Stimulated activated CD4-positive, alpha-beta T cell treated with anti-CD3 and anti-CD28 coated beads, Interleukin-1b, Interleukin-23, amount 100 ng/mL, for 1 hour (primary cell): ENCODE results near the gene FNDC3B.

Experiments
- DNase-seq, 2 donors: peaks; one replicate each; pipeline ENCODE4 v3.0.0-alpha.2; 2020; ENCODE audit warnings: low read depth in 2 of 2

Gene FNDC3B

DNA sequence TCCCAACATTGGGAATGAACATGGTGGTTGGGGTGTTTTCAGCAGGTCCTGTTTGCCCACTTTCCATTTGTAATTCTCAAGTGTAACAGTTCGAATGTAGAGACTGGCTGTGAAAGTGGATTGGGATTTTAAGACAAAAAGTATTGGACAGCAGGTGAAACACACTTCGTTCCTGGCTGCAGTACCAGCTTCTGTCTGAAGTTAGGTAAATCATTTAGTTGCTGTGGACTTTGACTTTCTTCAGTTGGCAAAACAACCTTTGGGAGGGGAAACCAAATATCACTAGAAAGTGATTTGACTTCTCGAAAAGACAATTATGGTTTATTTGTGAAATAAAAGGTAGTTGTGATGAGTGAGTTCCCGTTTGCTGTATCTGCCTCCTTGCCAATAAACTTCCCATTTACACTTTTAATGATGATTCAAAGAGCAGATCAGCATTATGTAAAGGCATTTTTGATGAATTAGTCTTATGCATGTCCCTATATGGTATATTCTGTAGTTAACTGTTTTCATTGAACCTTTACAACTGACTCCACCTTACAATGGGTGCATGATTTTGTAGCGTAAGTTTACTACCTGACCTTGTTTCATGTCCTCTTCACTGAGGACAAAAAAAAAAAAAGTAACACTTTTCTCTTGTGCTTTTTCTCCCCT lies 34.0 kb downstream of the FNDC3B start:
- DNase-seq, result no peak

DNA sequence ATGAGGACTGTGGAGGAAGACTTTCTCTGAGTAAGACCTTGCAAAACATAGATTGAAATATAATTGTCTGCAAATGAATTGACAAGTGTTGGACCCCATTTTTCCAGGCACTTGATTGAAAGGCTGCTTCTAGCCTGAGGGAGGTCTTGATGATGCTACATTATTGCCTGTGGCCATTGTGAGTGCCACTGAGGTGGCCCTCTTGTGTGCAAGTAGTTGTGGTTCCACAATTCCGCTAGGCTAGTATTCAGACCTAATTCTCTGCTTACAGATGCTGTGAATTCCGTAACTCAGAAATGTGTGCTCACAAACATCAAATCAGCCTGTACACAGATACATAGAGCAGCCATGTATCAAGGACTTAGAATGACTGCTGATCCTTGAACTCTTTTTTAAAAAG lies 34.7 kb downstream of the FNDC3B start:
- DNase-seq, result no peak

DNA sequence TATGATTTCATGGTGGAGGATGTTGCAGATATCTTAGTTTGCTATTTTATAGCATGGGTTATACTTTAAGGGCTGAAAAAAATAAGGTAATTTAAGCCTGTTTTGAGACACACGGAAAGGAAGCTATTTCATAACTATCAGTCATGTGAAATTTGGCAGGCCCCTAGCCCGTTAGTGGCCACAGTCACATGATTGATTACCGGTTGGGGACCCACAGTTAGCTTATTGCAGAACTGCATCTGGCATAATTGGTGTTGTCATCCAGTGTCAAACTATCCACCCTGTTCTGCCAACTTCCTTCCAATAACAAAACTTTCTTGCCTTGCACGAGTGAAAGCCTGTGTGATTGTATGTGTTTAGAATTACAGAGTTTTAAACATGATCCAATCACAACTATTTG lies 35.2 kb downstream of the FNDC3B start:
- DNase-seq, result no peak

DNA sequence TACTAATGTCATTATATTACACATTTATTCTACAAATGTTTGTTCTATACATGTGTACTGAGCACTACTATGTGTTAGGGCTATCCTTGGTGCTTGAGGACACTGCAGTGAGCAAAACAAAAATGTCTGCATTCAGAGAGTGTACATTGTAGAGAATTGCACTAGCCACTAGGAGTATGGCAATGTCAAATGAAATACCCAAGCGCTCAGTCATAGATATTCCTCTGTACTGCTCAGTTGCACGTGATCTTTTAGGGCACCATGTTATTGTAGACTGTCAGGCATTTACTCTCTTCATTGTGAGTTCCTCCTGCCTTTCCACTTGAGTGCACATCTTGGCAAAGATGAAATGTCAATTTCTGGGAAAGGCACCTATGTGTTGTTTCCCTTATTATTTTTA lies 36.8 kb downstream of the FNDC3B start:
- DNase-seq, result no peak

DNA sequence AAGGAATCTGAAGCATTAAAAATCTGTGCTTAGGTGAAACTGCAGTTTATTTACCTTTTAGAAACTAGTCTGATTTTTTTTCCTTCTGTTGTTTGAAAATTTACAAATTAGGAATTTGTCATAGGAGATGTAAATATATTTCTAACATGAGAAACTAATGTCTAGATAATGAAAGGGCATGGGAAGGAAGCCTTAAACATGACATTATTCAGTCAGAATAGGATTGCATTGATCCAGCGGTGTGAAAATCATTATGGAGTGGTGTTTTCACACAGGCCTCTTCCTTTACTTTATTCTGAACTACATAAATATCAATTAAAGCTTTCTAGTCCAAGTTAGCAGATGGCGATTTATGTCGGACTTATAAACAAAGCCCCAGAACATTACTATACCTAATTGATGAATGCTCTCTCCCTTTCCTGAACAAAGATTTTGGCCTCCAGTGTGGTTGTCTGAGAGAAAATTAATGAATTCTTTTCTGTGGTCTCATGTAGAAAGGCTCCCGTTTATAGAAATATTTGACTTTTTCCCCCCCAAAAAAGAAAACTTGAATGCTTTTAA lies 37.9 kb downstream of the FNDC3B start:
- no peak for DNase-seq

DNA sequence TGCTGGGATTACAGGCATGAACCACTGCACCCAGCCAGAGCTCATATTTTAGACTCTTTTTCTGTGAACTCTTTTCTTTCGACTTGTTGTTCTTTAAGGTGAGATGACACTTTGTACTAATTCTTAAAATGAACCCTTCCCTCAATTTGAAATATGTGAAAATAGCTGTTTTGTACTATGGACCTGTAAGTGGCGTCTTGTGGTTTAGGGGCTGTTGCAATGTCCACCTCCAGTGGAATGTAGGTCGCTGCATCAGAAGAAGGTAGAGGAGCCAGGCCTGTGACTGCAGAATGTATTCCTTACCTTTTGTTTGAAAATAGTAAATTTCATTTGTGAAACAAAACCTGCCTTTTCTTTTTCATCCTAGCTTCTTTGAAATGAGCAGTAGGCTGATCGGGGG lies 38.9 kb downstream of the FNDC3B start:
- no peak for DNase-seq

DNA sequence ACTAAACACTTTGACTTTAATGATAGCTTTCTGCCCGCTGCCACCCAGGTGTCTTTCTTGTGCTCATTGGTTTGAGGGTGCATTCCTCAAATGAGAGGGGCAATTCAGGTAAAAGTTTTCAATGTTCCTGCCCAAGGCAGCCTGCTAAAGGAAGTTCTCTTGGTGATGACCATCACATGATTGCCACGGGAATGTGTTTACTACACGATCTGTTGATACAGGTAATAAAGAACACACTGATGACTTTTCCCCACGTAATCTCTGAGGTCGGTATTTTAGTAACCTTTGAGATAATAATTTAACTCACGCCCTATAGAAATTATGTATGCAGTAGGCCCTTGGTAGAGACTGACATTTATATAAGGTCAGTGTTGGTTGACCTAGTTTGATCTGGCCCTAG lies 39.3 kb downstream of the FNDC3B start:
- no peak for DNase-seq

DNA sequence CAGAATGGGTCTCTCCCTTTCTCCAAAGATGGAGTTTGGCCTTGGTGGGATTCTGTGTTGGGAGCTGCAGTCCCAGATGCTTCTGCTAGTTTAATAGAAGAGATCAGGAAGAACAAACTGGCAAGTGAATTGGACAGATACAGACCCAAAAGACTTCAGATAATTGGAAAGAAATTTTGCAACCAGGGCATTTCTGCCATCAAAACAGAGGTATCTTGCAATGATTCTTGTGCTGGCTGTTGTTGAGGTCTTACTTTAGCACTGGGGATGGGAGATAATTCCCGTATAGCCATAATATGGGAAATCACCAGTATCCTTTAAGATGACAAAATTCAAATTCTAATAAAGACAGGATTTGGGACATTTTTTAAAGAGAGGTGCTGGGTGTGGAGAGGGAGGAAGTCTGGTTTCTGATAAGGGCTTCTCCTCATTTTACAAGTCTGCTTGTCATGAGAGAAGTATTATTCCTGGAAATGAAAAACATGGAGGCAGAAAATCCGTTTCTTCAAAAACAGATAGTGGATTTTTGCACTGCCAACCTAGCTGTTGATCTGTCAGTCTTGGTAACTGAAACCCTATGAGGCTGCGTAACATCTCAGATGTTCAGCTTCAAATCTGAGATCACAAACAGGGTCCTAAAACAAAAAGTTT lies 40.1 kb downstream of the FNDC3B start:
- no peak for DNase-seq

DNA sequence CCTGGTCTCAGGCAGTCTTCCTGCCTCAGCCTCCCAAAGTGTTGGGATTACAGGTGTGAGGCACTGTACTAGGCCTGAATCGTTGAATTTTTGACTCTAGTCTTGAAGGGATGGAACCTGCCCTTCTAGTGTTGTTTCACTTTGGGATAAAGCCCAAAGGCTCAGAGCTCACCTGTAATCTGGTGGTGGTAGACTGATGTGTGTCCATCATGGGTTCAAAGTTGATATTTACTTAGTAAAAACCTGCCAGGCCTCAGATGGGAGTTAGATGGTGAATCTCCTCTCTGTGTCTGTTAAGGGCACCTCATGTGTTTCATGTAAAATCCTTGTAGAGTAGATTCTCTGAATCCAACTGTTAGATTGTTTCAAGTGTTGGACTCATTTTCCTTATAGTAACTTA lies 41.1 kb downstream of the FNDC3B start:
- DNase-seq, result no peak

DNA sequence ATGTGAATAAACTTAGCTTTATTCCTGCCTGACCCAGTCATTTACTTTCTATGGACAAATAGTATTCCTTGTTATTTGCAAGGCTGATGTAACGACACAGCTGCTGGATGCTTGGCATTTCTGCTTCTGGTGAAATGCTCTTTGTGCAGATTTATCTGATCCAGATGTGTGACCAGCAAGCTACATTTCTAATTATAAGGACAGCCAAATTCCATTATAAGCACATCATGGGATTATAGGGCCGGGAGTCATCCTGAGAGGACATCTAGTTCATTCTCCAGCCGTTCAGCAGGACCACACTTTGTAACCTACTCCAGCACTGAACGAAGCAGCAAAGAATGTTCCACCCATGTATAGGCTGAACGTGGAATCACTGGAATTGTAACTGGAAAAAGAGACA lies 42.9 kb downstream of the FNDC3B start:
- no peak for DNase-seq

DNA sequence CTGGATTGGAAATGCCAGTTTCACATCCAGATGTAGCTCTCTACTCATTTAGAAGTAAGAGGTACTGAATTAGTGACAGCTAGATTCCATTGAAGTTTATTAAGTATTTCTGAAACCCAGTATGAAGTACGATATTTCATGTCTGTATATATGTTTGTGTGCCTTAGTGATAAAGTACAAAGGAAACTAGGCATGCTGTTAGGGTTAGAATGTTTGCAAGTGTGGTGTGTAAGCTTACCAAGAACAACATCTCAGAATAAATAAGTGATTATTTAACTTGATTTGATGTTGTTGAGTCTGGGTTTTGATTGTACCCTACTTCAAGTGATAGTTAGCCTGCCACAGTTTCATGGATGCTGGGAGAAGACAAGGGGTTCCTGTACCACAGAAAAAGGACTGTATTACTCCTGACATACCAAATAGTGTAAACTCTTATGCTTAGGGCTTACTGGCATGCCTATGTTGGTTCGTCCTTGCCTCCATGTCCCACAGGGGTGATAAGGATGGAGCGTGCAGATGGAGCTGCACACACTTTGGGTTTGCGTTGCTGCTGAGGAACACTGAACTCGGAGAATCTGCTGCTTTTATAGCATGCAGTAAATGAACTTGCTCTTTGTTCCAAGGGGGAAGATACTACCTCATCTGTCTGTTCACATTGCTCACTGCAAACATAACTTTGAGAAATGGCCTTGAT lies 43.6 kb downstream of the FNDC3B start:
- DNase-seq, result no peak

DNA sequence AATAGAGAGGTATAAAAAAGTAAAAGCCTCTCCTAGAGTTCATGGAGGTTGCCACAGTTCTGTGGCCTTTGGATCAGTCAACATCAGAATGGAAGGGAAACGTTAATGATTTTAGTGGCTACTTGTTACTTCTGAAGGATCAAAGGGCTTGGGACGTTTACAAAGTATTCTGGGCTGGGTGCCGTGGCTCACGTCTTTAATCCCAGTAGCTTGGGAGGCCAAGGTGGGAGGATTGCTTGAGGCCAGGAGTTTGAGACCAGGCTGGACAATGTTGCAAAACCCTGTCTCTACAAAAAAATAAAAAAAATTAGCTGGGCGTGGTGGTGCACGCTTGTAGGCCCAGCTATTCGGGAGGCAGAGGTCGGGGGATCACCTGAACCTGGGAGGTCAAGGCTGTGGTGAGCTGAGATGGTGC lies 44.6 kb downstream of the FNDC3B start:
- DNase-seq, result no peak

DNA sequence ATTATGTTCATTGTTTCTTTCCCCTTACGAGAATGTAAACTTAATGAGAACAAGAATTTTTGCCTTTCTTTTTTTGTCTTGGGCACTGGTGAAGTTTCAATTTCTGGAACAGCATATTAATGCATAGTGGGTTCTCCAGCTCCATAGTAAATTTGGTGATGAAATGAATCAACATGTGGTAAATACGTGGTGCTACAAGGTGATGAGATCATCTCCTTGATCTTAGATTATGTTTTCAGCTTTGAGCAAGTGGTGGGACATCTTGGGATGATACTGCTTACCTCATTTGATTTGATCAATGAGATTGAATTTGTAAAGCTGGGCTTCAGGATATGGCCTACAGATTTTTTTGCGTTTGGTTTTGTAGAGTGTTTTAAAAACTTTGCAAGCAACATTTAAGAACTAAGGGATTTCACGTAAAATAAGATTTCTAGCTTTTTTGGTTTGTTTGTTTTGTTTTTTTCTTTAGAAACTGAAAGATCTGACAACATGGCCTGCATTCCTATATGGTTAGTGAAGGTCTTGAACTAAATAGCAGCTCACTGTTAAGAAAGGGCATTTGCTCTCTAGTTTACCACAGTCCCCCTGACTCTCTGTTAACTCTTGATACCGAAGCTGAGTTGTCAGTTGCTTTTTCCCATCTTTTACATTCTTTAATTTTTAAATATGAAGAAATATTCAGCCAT lies 45.6 kb downstream of the FNDC3B start:
- DNase-seq, result no peak

DNA sequence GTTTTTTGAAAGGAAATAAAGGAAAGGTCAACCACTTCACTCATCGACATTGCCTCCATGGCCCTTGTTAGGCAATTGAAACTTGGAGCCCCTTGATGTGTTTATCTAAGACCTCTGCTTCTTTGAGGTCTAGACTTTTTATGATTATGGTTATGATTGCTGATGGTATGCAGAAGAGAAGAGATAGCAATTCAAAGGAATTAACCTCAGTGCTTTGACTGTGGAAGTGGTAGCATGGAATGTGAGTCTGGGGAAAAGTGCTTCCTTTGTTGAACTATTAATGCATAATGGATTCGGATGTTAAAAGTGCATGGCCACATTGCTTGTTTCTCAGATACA lies 46.1 kb downstream of the FNDC3B start:
- DNase-seq, result no peak

DNA sequence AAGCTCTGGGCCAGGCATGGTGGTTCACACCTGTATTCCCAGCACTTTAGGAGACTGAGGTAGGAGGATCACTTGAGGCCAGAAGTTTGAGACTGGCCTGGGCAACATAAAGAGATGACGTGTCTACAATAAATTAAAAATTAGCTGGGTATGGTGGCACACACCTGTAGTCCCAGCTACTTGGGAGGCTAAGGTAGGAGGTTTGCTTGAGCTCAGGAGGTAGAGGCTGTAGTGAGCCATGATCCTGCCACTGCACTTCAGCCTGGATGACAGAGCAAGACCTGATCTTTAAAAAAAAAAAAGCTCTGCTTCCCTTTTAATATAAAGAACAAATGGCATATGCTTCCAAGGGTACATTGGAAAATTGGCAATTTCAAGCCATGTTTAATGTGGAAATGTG lies 46.7 kb downstream of the FNDC3B start:
- DNase-seq, result no peak

DNA sequence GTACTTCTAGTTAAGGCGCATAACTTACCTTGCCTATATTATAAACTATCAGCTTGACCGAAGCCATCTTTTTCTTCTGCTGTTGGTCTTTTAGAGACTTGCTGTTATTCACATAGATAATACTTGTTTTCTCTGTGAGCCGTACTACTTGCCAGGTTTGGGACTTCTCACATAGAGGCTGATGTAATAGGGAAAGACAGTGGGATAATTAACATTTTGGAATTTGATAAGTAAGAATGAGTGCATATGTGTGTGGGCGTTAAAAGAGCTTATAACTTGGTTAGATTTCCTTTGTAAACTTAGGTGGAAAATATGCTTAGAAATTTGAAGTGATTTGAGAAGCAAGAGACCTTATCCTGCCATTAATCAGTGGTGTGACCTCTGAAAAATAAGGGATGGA lies 47.8 kb downstream of the FNDC3B start:
- DNase-seq, result no peak

DNA sequence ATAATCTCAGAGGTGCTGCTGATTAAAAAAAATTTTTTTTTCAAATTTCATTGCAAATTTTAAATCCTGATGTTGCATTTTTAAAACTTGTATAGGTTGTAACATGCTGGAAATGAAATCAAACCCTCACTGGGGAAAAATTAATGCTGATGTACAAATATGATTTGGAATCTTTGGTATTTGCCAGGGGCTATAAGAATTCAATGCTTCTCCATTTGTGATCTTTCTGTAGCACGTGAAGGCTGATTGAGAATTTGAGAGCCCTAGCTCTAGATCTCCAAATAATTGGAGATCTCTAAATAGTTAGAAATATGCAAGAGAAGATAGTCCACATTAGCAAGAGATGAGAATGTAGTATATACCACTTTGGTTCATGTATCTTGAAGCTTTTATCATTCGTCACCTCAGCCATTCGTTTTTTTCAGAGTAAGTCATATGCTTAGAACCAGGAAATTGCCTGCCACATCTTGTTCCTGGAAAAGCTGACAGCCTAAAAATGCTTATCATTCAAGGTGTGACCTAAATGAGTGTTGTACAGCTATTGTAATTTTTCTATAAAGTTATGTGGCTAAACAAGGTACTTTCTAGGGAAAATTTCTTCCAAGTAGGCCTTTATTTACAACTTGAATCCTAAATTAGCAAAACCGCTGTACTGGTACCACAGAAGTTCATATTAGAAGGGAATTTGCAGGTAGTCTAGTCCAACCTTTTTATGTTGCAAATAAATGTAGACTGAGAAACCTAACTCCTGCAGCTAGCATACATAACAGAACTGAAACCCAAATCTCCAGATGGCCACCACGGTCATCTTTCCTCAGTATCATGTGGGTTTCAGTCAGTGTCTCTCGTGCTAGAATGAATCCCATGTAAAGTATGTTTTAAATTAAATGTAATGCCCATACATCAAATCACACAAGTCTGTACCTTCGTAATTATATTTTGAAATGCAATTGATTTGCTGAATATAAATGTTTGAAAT lies 48.5 kb downstream of the FNDC3B start:
- DNase-seq, result no peak

DNA sequence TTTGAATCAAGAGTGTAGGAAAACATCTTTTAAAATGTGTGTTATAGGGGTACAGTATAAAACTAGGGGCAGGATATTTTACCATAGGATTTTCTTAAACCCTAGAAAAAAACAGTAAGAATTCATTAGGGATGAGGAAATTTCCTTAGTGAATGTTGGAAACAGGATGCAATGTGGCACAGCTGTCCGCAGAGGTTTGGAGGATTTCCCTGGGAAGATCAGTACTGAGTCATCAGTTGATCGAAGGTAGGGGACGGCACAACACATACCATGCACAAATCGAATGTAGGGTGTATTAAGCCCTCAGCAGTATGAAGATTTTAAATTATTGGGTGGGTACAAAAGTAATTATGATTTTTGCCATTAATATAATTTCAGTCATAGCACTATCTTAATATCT lies 49.9 kb downstream of the FNDC3B start:
- no peak for DNase-seq

DNA sequence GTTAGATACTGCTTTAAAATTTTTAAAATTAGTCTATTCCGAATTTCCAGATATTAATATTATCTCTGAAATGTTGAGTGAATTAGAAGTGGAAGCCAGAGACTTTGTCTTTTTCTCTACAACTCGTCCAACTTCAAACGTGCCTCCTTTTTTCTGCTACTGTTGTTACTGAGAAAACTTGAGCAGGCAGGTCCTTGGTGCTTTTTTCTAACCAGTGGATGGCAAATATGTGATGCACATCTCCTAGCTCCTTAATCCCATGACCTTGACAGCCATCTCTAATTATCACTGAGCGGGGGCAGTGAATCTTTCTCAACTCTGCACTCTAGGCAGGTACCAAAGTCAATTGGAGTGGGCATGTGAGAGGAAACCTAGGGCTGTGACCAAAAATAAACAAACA lies 50.7 kb downstream of the FNDC3B start:
- DNase-seq, result no peak

DNA sequence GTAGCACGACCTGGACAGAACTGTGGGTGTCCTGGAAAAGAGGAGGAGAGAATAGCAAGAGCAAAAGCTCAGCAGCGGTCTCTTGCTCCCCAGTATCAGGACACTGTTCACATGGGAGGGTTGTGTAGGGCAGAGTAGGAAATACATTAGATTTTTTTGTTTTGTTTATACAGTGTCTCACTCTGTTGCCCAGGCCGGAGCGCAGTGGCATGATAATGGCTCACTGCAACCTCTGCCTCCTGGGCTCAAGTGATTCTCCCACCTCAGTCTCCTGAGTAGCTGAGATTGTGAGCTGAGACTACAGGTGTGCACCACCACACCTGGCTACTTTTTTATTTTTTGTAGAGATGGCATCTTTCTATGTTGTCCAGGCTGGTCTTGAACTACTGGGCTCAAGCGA lies 53.3 kb downstream of the FNDC3B start:
- no peak for DNase-seq
